ENCODE results near the gene TPK1.
"Not testable (repeated sequence)": the region's sequence is repeated elsewhere in the genome, so short reads cannot be mapped to it uniquely, and the experiment has no call there.

- not testable (repeated sequence) for TF ChIP-seq CTCF, MYC (IDR thresholded peaks at IDR 0.05; ENCODE audit: low read depth, low read length)
Measured at GRCh38 chr7:144726840-144727239, 109.0 kb downstream of the TPK1 start.

Measured in NB4 (cell line).